Hepatocyte (in vitro differentiated cells): ENCODE measurements around the gene EDNRA. TPM values are rescaled to one million over a fixed set of nuclear protein-coding genes. Genes with fewer than 3 reads are reported as not detected.

ENCODE experiments used
- DNase-seq: peaks from one replicate; pipeline ENCODE4 v3.0.0-alpha.2; 2016; ENCODE audit warnings: low spot score
- H2AFZ ChIP-seq: fragments of 200-600 bp; sonication (generic); 2 replicates; pipeline ENCODE4 v1.6.0; 2016; ENCODE audit warnings: antibody characterized with exemption, mild to moderate bottlenecking
- H3K27ac ChIP-seq: fragments of 200-600 bp; sonication (generic); 2 replicates; pipeline ENCODE4 v1.5.1; 2016; ENCODE audit warnings: mild to moderate bottlenecking
- H3K27me3 ChIP-seq: fragments of 200-600 bp; sonication (generic); 2 replicates; pipeline ENCODE4 v1.6.1; 2016
- H3K36me3 ChIP-seq: fragments of 200-600 bp; sonication (generic); replicated peaks from 2 replicates; pipeline ENCODE4 v1.5.1; 2016; ENCODE audit warnings: low read depth; ENCODE audit not compliant: insufficient read depth
- H3K4me1 ChIP-seq: fragments of 200-600 bp; sonication (generic); 2 replicates; pipeline ENCODE4 v1.5.1; 2016; ENCODE audit warnings: mild to moderate bottlenecking, moderate library complexity; ENCODE audit not compliant: insufficient read depth
- H3K4me2 ChIP-seq: fragments of 200-600 bp; sonication (generic); 2 replicates; pipeline ENCODE4 v1.6.0; 2016
- H3K4me3 ChIP-seq: fragments of 200-600 bp; sonication (generic); 2 replicates; pipeline ENCODE4 v1.5.1; 2016; ENCODE audit warnings: mild to moderate bottlenecking
- H3K79me2 ChIP-seq: fragments of 200-600 bp; sonication (generic); 2 replicates; pipeline ENCODE4 v1.6.0; 2017; ENCODE audit warnings: mild to moderate bottlenecking
- H3K9me2 ChIP-seq: fragments of 200-600 bp; sonication (generic); replicated peaks from 2 replicates; pipeline ENCODE4 v1.6.0; 2017; ENCODE audit warnings: mild to moderate bottlenecking; ENCODE audit not compliant: insufficient read depth
- H3K9me3 ChIP-seq: fragments of 200-600 bp; sonication (generic); 2 replicates; pipeline ENCODE4 v1.5.1; 2016; ENCODE audit warnings: low read depth, mild to moderate bottlenecking
- H4K20me1 ChIP-seq: fragments of 200-600 bp; sonication (generic); 2 replicates; pipeline ENCODE4 v1.6.0; 2016; ENCODE audit warnings: mild to moderate bottlenecking; ENCODE audit not compliant: insufficient read depth, poor library complexity, severe bottlenecking
- CTCF ChIP-seq: fragments of 200-600 bp; sonication (generic); IDR thresholded peaks from 2 replicates; pipeline ENCODE4 v1.5.1; 2016; ENCODE audit warnings: antibody characterized with exemption, mild to moderate bottlenecking; ENCODE audit not compliant: poor library complexity
- EZH2 ChIP-seq: fragments of 200-600 bp; sonication (generic); IDR thresholded peaks from 2 replicates; pipeline ENCODE4 v1.6.1; 2016; ENCODE audit warnings: antibody characterized with exemption, mild to moderate bottlenecking, borderline replicate concordance
- EZH2phosphoT487 ChIP-seq: fragments of 200-600 bp; sonication (generic); IDR thresholded peaks from one replicate; pipeline ENCODE4 v1.6.1; 2018; ENCODE audit warnings: antibody characterized with exemption, mild to moderate bottlenecking, low read depth, moderate library complexity; ENCODE audit not compliant: unreplicated experiment, severe bottlenecking
- WGBS: methylation state at CpG from one replicate; pipeline ENCODE4 v1.1.6; 2016; ENCODE audit warnings: low lambda C conversion rate; ENCODE audit errors: missing lambda C conversion rate; 5-methylcytosine and 5-hydroxymethylcytosine counted together
- polyA plus RNA-seq: library from polyadenylated mRNA; unstranded; fragments of >200 nt; fragmentation: Nextera tagmentation; extraction: Ambion mirVana; gene quantifications from 2 replicates; pipeline ENCODE4 v1.2.1, GENCODE V29; 2016
- total RNA-seq: library from RNA; depleted of rRNA; stranded (reverse); fragments of >200 nt; gene quantifications from 2 replicates; pipeline ENCODE4 v1.2.3, GENCODE V29; 2014

The EDNRA gene
- total and polyA plus RNA-seq, 2 experiments from 2014 or later = 19.0 to 28.1 TPM

- no peaks in the 10 kb centered on the region for H3K36me3 ChIP-seq
- H3K4me1 ChIP-seq = peaks cover 23% of the 10 kb centered on the region
- no peak overlapping the region for H3K27ac ChIP-seq
- H3K4me3 ChIP-seq = no peak overlapping the region
- no peaks in the 10 kb centered on the region for H3K9me2 ChIP-seq
- DNase-seq = no peak
- no peak overlapping the region for H2AFZ ChIP-seq
- H3K79me2 ChIP-seq = peaks cover 80% of the 10 kb centered on the region
- no peaks in the 10 kb centered on the region for H4K20me1 ChIP-seq
- no peak overlapping the region for H3K4me2 ChIP-seq
- TF ChIP-seq EZH2 = no peak
- TF ChIP-seq EZH2phosphoT487 = no peak
- TF ChIP-seq CTCF = no peak
- no peaks in the 10 kb centered on the region for H3K27me3 ChIP-seq
- H3K9me3 ChIP-seq = no peaks in the 10 kb centered on the region
- WGBS = 90% methylated on average over 2 of the region's 2 CpGs
Observed at GRCh38 chr4:147491086-147491485, 10.2 kb downstream of the EDNRA start.

GRCh38 chr4:147492306-147492705 is 11.4 kb downstream of the EDNRA start:
- peak overlapping the region; percentile 10 for H3K27ac ChIP-seq
- no peak overlapping the region for H2AFZ ChIP-seq
- no peaks in the 10 kb centered on the region for H4K20me1 ChIP-seq
- H3K27me3 ChIP-seq = no peaks in the 10 kb centered on the region
- peak overlapping the region; percentile 54 for H3K4me2 ChIP-seq
- peaks cover 80% of the 10 kb centered on the region for H3K79me2 ChIP-seq
- H3K9me3 ChIP-seq = no peaks in the 10 kb centered on the region
- H3K4me3 ChIP-seq = no peak overlapping the region
- H3K9me2 ChIP-seq = no peaks in the 10 kb centered on the region
- H3K4me1 ChIP-seq = peaks cover 13% of the 10 kb centered on the region
- no peaks in the 10 kb centered on the region for H3K36me3 ChIP-seq
- 64% methylated on average over 2 of the region's 2 CpGs for WGBS
- no peak for DNase-seq
- TF ChIP-seq EZH2 (no peak), EZH2phosphoT487 (no peak), CTCF (no peak)

- WGBS = 52% methylated on average over 6 of the region's 6 CpGs
- H3K27me3 ChIP-seq = no peaks in the 10 kb centered on the region
- no peaks in the 10 kb centered on the region for H4K20me1 ChIP-seq
- H3K79me2 ChIP-seq = peaks cover 76% of the 10 kb centered on the region
- no peak overlapping the region for H3K4me3 ChIP-seq
- peaks cover 13% of the 10 kb centered on the region for H3K4me1 ChIP-seq
- H3K4me2 ChIP-seq = peak overlapping the region; percentile 54
- no peaks in the 10 kb centered on the region for H3K9me3 ChIP-seq
- no peak for DNase-seq
- H3K27ac ChIP-seq = peak overlapping the region; percentile 10
- no peaks in the 10 kb centered on the region for H3K9me2 ChIP-seq
- H2AFZ ChIP-seq = no peak overlapping the region
- TF ChIP-seq EZH2 (no peak), CTCF (no peak), EZH2phosphoT487 (no peak)
- H3K36me3 ChIP-seq = no peaks in the 10 kb centered on the region
Observed at GRCh38 chr4:147492761-147493160, 11.9 kb downstream of the EDNRA start.

DNA sequence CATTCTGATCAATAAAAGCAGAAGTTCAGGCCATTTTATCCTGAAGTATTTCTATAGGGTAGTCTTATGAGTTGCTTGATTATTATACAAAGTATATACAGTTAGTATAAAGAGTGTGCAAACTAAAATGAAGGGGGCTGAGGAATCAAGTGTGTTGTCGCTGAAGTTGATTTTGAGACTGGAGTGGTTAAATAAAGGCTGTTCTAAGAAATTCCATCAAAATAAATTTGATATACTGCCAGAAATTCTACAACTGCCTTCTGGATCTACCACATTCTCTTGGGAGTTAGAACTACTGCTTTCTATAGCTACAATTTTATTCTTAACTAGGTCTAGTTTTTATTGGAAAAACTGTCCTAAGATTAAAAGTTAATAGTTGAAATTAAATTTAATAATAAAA is 12.4 kb downstream of the EDNRA start:
- 100% methylated on average over 1 of the region's 1 CpG for WGBS
- peak overlapping the region; percentile 54 for H3K4me2 ChIP-seq
- H3K27ac ChIP-seq = peak overlapping the region; percentile 10

More for the DNA sequence above, 12.4 kb downstream of the EDNRA start:
- no peak for DNase-seq
- no peaks in the 10 kb centered on the region for H4K20me1 ChIP-seq
- H3K9me3 ChIP-seq = no peaks in the 10 kb centered on the region
- no peak for TF ChIP-seq EZH2phosphoT487
- TF ChIP-seq EZH2 = no peak
- TF ChIP-seq CTCF = no peak
- no peak overlapping the region for H2AFZ ChIP-seq
- no peaks in the 10 kb centered on the region for H3K9me2 ChIP-seq
- no peaks in the 10 kb centered on the region for H3K27me3 ChIP-seq
- peaks cover 73% of the 10 kb centered on the region for H3K79me2 ChIP-seq
- H3K4me3 ChIP-seq = no peak overlapping the region
- H3K36me3 ChIP-seq = no peaks in the 10 kb centered on the region
- H3K4me1 ChIP-seq = peaks cover 13% of the 10 kb centered on the region
